HS-5 (cell line): Measurements from ENCODE around the gene DNAJC18.
"Not testable (repeated sequence)": the region's sequence is repeated elsewhere in the genome, so short reads cannot be mapped to it uniquely, and the experiment has no call there.

ENCODE experiments used
- DNase-seq: peaks from one replicate; pipeline ENCODE4 v3.0.0-alpha.2; 2012; ENCODE audit warnings: low read depth

The DNAJC18 gene

DNA sequence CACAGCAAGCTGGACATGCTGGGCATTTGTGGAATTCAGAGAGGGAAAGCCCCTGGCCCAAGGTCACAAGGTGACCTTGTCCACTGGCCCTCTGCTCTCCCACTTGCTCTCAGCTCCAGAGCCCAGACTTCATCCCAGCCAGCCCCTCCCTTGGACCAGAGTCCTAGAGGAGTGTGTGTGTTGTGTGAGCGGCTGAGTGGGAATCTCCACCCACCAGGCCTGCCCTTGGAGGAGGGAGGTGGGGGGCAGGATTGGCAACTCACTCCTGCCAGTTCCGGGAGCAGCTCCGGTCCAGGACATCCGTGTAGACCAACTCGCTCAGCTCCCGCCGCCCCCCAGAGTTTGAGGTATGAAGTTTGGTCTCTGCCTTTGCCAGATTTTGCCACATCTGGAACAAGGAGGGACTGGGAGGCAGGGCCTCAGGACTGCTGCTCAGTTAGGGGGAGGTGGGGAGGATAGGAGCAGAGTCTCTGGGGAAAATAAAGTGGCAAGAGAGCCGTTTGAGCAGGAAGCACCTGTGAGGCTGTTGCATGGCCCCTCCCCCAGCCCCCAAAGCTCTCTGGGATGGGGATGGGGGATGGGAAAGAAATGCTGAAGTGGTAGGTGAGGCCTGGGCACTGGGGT is 51.0 kb downstream of the DNAJC18 start:
- no peak for DNase-seq

- no peak for DNase-seq
These were observed 51.6 kb downstream of the DNAJC18 start for GRCh38 chr5:139387611-139388197.

GRCh38 chr5:139386956-139387355 is 52.4 kb downstream of the DNAJC18 start:
- DNase-seq: not testable (repeated sequence)

GRCh38 chr5:139386050-139386438 is 53.3 kb downstream of the DNAJC18 start:
- no peak for DNase-seq

GRCh38 chr5:139385061-139386049 is 54.0 kb downstream of the DNAJC18 start:
- no peak for DNase-seq

- DNase-seq: no peak
These were observed 54.7 kb downstream of the DNAJC18 start for GRCh38 chr5:139384591-139385051.

- DNase-seq: no peak
These were observed 55.2 kb downstream of the DNAJC18 start for GRCh38 chr5:139383993-139384590.

DNA sequence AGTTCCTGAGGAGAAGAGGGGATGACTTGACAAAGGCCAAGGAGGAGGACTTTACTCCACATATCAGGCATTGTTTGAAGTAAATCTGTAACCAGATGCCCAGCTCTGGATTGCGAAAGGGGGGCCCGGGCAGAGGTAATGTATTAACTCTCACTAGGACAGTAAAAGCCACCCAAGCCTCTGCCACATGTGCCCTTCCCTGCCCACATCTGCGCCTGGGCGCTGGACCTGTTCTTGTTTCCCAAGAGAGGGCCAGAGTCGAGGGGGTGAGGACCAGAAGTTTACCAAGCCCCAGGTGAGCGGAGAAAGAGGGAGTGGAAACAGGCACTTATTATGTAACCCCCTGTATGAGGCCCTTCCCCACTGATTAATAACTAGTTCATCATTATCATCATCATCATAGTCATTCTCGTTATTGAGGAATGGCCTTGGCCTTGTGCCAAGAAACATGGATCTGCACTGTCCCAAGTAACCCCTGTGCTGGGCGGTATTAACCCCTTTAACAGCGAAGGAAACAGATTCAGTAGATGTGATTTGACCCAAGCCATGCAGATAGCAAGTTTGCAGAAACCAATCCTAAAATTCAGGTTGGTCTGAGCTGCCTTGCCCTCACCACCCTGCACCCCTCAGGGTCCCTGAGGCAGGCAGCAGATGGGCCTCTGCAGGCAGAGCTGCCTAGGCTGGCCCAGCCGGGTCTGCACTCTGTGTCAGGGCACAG is 55.9 kb downstream of the DNAJC18 start, which contains the start of gene SLC23A1:
SLC23A1 (minus strand) TSS at position 23 of the 718 bp plus-strand sequence. CDS start 44 bp downstream, outside the sequence.
- no peak for DNase-seq

- no peak for DNase-seq
These were observed 56.5 kb downstream of the DNAJC18 start for GRCh38 chr5:139382807-139383206.

GRCh38 chr5:139381837-139382761 is 57.2 kb downstream of the DNAJC18 start:
- no peak for DNase-seq

DNA sequence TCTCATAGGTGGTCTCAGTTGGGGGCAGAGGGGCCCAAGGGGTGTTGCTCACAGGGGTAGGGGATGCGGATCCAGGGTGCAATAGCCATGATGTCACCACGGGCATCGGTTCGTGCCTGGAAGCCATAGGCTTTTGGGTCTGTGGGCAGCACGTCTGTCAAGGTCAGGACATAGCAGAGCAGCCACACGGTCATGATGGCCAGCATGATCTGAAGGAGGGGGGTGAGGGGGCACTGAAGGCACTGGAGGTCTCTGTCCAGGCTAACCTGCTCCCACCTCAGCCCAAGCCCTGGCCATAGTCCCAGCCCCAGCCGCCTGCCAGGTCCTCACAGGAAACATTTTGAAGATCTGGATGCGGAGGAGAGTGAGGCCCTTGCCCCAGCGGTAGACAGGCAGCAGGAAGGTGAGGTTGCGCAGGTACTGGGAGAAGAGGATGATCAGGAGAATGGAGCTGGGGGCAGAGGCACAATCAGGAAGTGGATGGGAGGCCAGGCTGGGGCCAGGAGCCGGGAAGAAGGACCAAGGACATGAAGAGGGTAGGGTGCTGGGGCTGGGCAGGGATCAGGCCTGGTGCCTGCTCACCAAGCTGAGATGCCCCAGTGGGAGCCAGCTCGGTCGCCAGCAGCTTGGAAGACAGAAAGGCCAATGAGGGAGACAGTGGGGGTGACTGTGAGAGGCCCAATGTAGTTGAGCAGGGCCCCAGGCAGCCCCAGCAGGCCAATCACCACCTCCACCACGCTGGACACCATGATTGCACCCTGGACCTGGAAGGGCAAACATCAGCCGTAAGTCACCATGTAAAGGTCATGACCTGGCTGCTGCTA is 59.5 kb downstream of the DNAJC18 start:
- DNase-seq: no peak

GRCh38 chr5:139378941-139379361 is 60.4 kb downstream of the DNAJC18 start:
- DNase-seq: no peak

- DNase-seq: no peak
These were observed 61.1 kb downstream of the DNAJC18 start for GRCh38 chr5:139378101-139378825.

- no peak for DNase-seq
These were observed 62.1 kb downstream of the DNAJC18 start for GRCh38 chr5:139377226-139377625.

- DNase-seq: no peak
These were observed 63.0 kb downstream of the DNAJC18 start for GRCh38 chr5:139376364-139376763.

DNA sequence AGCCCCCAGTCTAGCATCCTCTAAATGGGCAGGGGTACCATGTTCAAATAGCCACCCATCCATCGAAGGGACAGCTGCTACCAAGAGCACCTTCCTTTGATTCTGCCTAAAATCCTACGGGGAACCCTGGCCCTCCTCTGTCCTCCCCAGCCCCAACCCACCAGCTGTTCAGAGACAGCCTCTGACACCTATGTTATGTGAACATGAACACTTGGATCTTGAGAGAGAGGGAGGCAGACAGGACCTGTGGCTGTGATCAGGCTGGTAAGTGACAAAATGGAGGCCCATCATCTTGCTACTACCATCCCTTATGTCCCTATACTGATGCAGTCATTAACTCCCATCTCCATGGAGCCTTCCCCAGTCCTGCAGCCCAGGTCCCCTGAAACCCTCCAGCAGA is 64.4 kb downstream of the DNAJC18 start:
- DNase-seq: no peak

- DNase-seq: no peak
These were observed 67.6 kb downstream of the DNAJC18 start for GRCh38 chr5:139371482-139372435.

DNA sequence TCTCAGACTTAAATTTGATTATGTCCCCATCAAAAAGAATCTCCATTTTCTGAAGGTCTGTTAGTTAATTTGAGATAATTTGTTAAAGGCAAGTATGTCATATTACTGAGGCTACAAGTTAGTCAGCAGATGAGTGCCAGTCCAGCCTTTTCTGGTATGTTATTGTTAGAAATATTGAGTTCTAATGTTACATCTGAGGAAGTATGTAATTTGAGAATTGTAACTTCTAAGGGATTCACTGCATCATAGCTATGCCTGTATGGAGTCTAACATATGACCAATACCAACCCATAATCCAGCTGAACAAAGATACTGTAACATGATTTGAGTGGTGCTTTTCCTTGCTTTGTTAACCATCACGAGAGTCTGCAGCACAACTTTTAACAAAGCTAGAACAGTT is 70.1 kb downstream of the DNAJC18 start:
- no peak for DNase-seq
